ENCODE data around the gene SKAP2.

- TF ChIP-seq EP300 (IDR thresholded peaks at IDR 0.05) = no peak
- no peak for TF ChIP-seq E2F6 (IDR thresholded peaks at IDR 0.05; ENCODE audit: borderline replicate concordance, low read depth)
- no peak for TF ChIP-seq HDAC2 (IDR thresholded peaks at IDR 0.05)
- TF ChIP-seq NPAS2 (CRISPR knock-in tag; IDR thresholded peaks at IDR 0.05; ENCODE audit: borderline replicate concordance) = no peak
- TF ChIP-seq, protein P1, sequence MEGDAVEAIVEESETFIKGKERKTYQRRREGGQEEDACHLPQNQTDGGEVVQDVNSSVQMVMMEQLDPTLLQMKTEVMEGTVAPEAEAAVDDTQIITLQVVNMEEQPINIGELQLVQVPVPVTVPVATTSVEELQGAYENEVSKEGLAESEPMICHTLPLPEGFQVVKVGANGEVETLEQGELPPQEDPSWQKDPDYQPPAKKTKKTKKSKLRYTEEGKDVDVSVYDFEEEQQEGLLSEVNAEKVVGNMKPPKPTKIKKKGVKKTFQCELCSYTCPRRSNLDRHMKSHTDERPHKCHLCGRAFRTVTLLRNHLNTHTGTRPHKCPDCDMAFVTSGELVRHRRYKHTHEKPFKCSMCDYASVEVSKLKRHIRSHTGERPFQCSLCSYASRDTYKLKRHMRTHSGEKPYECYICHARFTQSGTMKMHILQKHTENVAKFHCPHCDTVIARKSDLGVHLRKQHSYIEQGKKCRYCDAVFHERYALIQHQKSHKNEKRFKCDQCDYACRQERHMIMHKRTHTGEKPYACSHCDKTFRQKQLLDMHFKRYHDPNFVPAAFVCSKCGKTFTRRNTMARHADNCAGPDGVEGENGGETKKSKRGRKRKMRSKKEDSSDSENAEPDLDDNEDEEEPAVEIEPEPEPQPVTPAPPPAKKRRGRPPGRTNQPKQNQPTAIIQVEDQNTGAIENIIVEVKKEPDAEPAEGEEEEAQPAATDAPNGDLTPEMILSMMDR (IDR thresholded peaks at IDR 0.05) = no peak
- no peak for TF ChIP-seq PHF8 (IDR thresholded peaks at IDR 0.05; ENCODE audit: borderline replicate concordance, low read depth)
- TF ChIP-seq POLR2A (IDR thresholded peaks at IDR 0.05; ENCODE audit: low read length) = no peak
- no peak for TF ChIP-seq HOXB13 (CRISPR knock-in tag; IDR thresholded peaks at IDR 0.05; ENCODE audit: low read depth)
- no peak for TF ChIP-seq MAX (IDR thresholded peaks at IDR 0.05)
- TF ChIP-seq CBX2 (IDR thresholded peaks at IDR 0.05; ENCODE audit: borderline replicate concordance, low read depth) = no peak
- TF ChIP-seq SMC3 (IDR thresholded peaks at IDR 0.05) = no peak
- TF ChIP-seq CHD2 (IDR thresholded peaks at IDR 0.05; ENCODE audit: low read length, partially characterized antibody) = no peak
These were observed 105.3 kb downstream of the SKAP2 start for GRCh38 chr7:26759108-26759507.

Data from A549 (cell line).